Occipital lobe (tissue), 2 donors: ENCODE data around the gene PTPRZ1. TPM values are rescaled to one million over a fixed set of nuclear protein-coding genes. Genes with fewer than 3 reads are reported as not detected.

ENCODE experiments used
- DNase-seq: peaks from one replicate; lab custom pipeline; 2025; lab: John Stamatoyannopoulos, UW
- total RNA-seq: library from RNA; depleted of rRNA; stranded (reverse); fragments of >200 nt; gene quantifications from one replicate; pipeline ENCODE4 v1.2.3, GENCODE V29; 2014

The PTPRZ1 gene
- total RNA-seq, 1 donor from 2014 or later: 250 TPM

GRCh38 chr7:121890833-121891232 lies 17.9 kb downstream of the PTPRZ1 start:
- DNase-seq: no peak

- no peak for DNase-seq
Observed at GRCh38 chr7:121891731-121892130, 18.8 kb downstream of the PTPRZ1 start.

GRCh38 chr7:121901026-121901425 lies 28.1 kb downstream of the PTPRZ1 start:
- DNase-seq: no peak

- no peak for DNase-seq
Observed at GRCh38 chr7:121904120-121904519, 31.2 kb downstream of the PTPRZ1 start.

GRCh38 chr7:121908042-121908441 lies 35.1 kb downstream of the PTPRZ1 start:
- no peak for DNase-seq

GRCh38 chr7:121909716-121910345 lies 36.9 kb downstream of the PTPRZ1 start:
- DNase-seq: no peak

GRCh38 chr7:121913947-121914675 lies 41.1 kb downstream of the PTPRZ1 start:
- DNase-seq: no peak

- DNase-seq: no peak
Observed at GRCh38 chr7:121914676-121915279, 41.8 kb downstream of the PTPRZ1 start.

GRCh38 chr7:121916211-121916610 lies 43.2 kb downstream of the PTPRZ1 start:
- no peak for DNase-seq

GRCh38 chr7:121919986-121920385 lies 47.0 kb downstream of the PTPRZ1 start:
- no peak for DNase-seq

GRCh38 chr7:121924269-121925186 lies 51.6 kb downstream of the PTPRZ1 start:
- DNase-seq: no peak

- DNase-seq: no peak
Observed at GRCh38 chr7:121931149-121931902, 58.4 kb downstream of the PTPRZ1 start.

GRCh38 chr7:121932768-121933167 lies 59.8 kb downstream of the PTPRZ1 start:
- no peak for DNase-seq

GRCh38 chr7:121936951-121937623 lies 64.1 kb downstream of the PTPRZ1 start:
- DNase-seq: no peak

GRCh38 chr7:121938429-121938996 lies 65.6 kb downstream of the PTPRZ1 start:
- DNase-seq: no peak

- DNase-seq: no peak
Observed at GRCh38 chr7:121940918-121941317, 68.0 kb downstream of the PTPRZ1 start.

- DNase-seq: no peak
Observed at GRCh38 chr7:121941830-121942229, 68.9 kb downstream of the PTPRZ1 start.

- DNase-seq: no peak
Observed at GRCh38 chr7:121945066-121945465, 72.1 kb downstream of the PTPRZ1 start.

GRCh38 chr7:121945480-121946236 lies 72.7 kb downstream of the PTPRZ1 start:
- DNase-seq: no peak
